Testis (tissue), 3 donors: Measurements from ENCODE around the gene DVL1. TPM values are rescaled to one million over a fixed set of nuclear protein-coding genes. Genes with fewer than 3 reads are reported as not detected.

Source experiments
- DNase-seq: peaks from one replicate; pipeline ENCODE4 v3.0.0-alpha.2; 2019
- H3K27ac ChIP-seq, 2 donors: fragments of 200-600 bp; sonication (generic); one replicate each; pipeline ENCODE4 v1.5.1; 2019
- H3K27me3 ChIP-seq: fragments of 200-600 bp; sonication (generic); one replicate; pipeline ENCODE4 v1.5.1; 2019
- H3K36me3 ChIP-seq: fragments of 200-600 bp; sonication (generic); one replicate; pipeline ENCODE4 v1.5.1; 2017; ENCODE audit warnings: low read depth; ENCODE audit errors: missing control alignments
- H3K4me1 ChIP-seq: fragments of 200-600 bp; sonication (generic); one replicate; pipeline ENCODE4 v1.5.1; 2019
- H3K4me3 ChIP-seq, 2 donors: fragments of 200-600 bp; sonication (generic); one replicate each; pipeline ENCODE4 v1.5.1; 2017 to 2019
- H3K9me3 ChIP-seq: fragments of 200-600 bp; sonication (generic); one replicate; pipeline ENCODE4 v1.5.1; 2017
- CTCF ChIP-seq, 3 experiments: fragments of 450-650 bp in 2 of 3; fragments of 200-600 bp in 1 of 3; sonication (generic) in 1 of 3; IDR thresholded peaks; one replicate each; pipeline ENCODE4 v1.5.1; 2016 to 2019; ENCODE audit warnings: antibody characterized with exemption in 3 of 3, mild to moderate bottlenecking in 2 of 3, moderate library complexity in 1 of 3
- POLR2A ChIP-seq: fragments of 450-650 bp; IDR thresholded peaks from one replicate; pipeline ENCODE4 v1.6.1; 2017; ENCODE audit warnings: antibody characterized with exemption, mild to moderate bottlenecking, moderate library complexity
- WGBS, 2 donors: methylation state at CpG; one replicate each; pipeline ENCODE4 v1.1.5; 2018; 5-methylcytosine and 5-hydroxymethylcytosine counted together
- intact Hi-C: fragments of 100-400 bp; cut with DNase I; formaldehyde crosslinking; loops from one replicate; pipeline ENCODE4 v1.15.1; 2023; ENCODE audit warnings: low total_unique reads
- polyA plus RNA-seq: library from polyadenylated mRNA; stranded (reverse); fragments of 350-450 nt; fragmentation: Illumina TruSeq; extraction: RNeasy Lipid Tissue Mini Kit (QIAGEN cat#74804); gene quantifications from one replicate; pipeline ENCODE4 v1.2.3, GENCODE V29; 2014; ENCODE audit warnings: low read depth, low replicate concordance; ENCODE audit not compliant: insufficient read depth
- total RNA-seq, 2 donors: library from RNA; depleted of rRNA; stranded (reverse); fragments of >200 nt; gene quantifications; one replicate each; pipeline ENCODE4 v1.2.3, GENCODE V29; 2016

Gene DVL1
- total and polyA plus RNA-seq, 3 donors from 2014 or later = 65.8 to 183 (median 169) TPM

- no peak for TF ChIP-seq POLR2A
- no peak for TF ChIP-seq CTCF (IDR thresholded peaks at IDR 0.05)
- 61 to 68% methylated on average over 10 of the region's 10 CpGs for WGBS, 2 donors
- no peak overlapping the region for H3K27ac ChIP-seq
Measured at GRCh38 chr1:1365875-1366698, 16.9 kb upstream of the DVL1 start.

GRCh38 chr1:1364266-1364665 lies 15.0 kb upstream of the DVL1 start:
- Histone ChIP-seq H3K36me3 (no peaks in the 10 kb centered on the region), H3K27ac (no peak overlapping the region), H3K4me3 (no peak overlapping the region), H3K27me3 (no peaks in the 10 kb centered on the region), H3K9me3 (no peaks in the 10 kb centered on the region), H3K4me1 (peaks cover 23% of the 10 kb centered on the region)
- no peak for DNase-seq
- TF ChIP-seq POLR2A = no peak
- TF ChIP-seq CTCF (IDR thresholded peaks at IDR 0.05) = no peak
- intact Hi-C loops = no loop called here
- 82 to 87% methylated on average over 14 of the region's 14 CpGs for WGBS, 2 donors

More at GRCh38 chr1:1365875-1366698, 16.9 kb upstream of the DVL1 start:
- Histone ChIP-seq H3K4me1 (peaks cover 11% of the 10 kb centered on the region), H3K4me3 (no peak overlapping the region), H3K27me3 (no peaks in the 10 kb centered on the region), H3K36me3 (no peaks in the 10 kb centered on the region), H3K9me3 (no peaks in the 10 kb centered on the region)
- intact Hi-C loops = no loop called here
- DNase-seq = no peak

DNA sequence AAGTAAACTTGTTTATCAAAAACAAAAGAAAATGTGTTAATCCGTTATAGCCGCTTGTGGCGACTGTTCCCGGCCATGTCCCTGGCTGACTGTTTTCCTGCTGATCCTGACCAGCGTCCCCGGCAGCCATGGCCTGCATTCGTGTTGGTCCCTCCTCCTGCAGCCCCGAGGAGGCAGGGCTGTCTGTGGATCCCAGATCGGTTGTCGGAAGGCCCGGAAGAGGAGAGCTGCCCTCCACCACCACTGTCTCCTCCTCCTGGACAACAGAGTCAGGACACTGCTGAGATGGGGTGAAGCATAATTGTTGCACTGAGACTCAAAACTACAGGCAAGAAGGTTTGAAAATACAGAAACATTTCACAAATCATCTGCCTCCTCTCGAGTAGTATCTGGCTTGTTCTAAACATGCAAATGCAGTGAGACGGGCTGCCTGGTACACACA lies 12.8 kb upstream of the DVL1 start:
- no peaks in the 10 kb centered on the region for H3K9me3 ChIP-seq
- intact Hi-C loops = no loop called here
- no peak overlapping the region for H3K4me3 ChIP-seq
- WGBS, 2 donors = 24 to 34% methylated on average over 11 to 13 of the region's 13 CpGs
- no peak for TF ChIP-seq CTCF (IDR thresholded peaks at IDR 0.05)
- TF ChIP-seq POLR2A = no peak
- no peaks in the 10 kb centered on the region for H3K27me3 ChIP-seq
- H3K36me3 ChIP-seq = no peaks in the 10 kb centered on the region
- DNase-seq = peak; percentile 66
- H3K27ac ChIP-seq = peak overlapping the region; percentile 23 to 68
- peaks cover 30% of the 10 kb centered on the region for H3K4me1 ChIP-seq

- intact Hi-C loops = no loop called here
- Histone ChIP-seq H3K27ac (peak overlapping the region; percentile 23 to 68), H3K36me3 (no peaks in the 10 kb centered on the region), H3K4me3 (no peak overlapping the region), H3K27me3 (no peaks in the 10 kb centered on the region), H3K9me3 (no peaks in the 10 kb centered on the region), H3K4me1 (peaks cover 30% of the 10 kb centered on the region)
- 82 to 84% methylated on average over 33 to 34 of the region's 35 CpGs for WGBS, 2 donors
- no peak for DNase-seq
- TF ChIP-seq POLR2A (no peak), CTCF (IDR thresholded peaks at IDR 0.05) (no peak)
Measured at GRCh38 chr1:1361233-1361981, 12.2 kb upstream of the DVL1 start.
